Vagina (tissue), 2 donors: ENCODE measurements around the gene IL1RAPL1.

Experiments used
- CTCF ChIP-seq, 3 experiments: fragments of 450-650 bp in 2 of 3; fragments of 200-600 bp in 1 of 3; sonication (generic) in 1 of 3; IDR thresholded peaks; one replicate each; pipeline ENCODE4 v1.5.1; 2017 to 2019; ENCODE audit warnings: antibody characterized with exemption in 3 of 3, mild to moderate bottlenecking in 2 of 3, moderate library complexity in 2 of 3
- POLR2A ChIP-seq, 2 donors: fragments of 450-650 bp; IDR thresholded peaks; one replicate each; pipeline ENCODE4 v1.6.1; 2017; ENCODE audit warnings: antibody characterized with exemption in 2 of 2, mild to moderate bottlenecking in 2 of 2, moderate library complexity in 2 of 2
- POLR2AphosphoS5 ChIP-seq, 2 donors: sonication (generic); formaldehyde crosslinking; IDR thresholded peaks; one replicate each; pipeline ENCODE4 v1.9.0; 2017; ENCODE audit warnings: antibody characterized with exemption in 2 of 2, mild to moderate bottlenecking in 2 of 2, low read depth in 1 of 2; ENCODE audit not compliant: insufficient read depth in 1 of 2

- TF ChIP-seq CTCF (IDR thresholded peaks at IDR 0.05) (no peak), POLR2A (IDR thresholded peaks at IDR 0.05) (no peak), POLR2AphosphoS5 (IDR thresholded peaks at IDR 0.05; ENCODE audit: insufficient read depth in 1 of 2, low read depth in 1 of 2) (no peak)
Observed at GRCh38 chrX:28591542-28591941, 4.3 kb downstream of the IL1RAPL1 start.
